PC-9 (cell line): ENCODE measurements around the gene TAF11.

Source experiments
- EZH2 ChIP-seq: fragments of 200-600 bp; sonication (generic); IDR thresholded peaks from 2 replicates; pipeline ENCODE4 v1.8.0; 2017; ENCODE audit warnings: antibody characterized with exemption, low read depth
- TF ChIP-seq, protein P1 (sequence below): fragments of 200-600 bp; sonication (generic); conservative IDR thresholded peaks from 2 replicates; pipeline ENCODE4 v1.6.1; 2017; ENCODE audit warnings: mixed run types, antibody characterized with exemption, mild to moderate bottlenecking, moderate library complexity

DNA sequence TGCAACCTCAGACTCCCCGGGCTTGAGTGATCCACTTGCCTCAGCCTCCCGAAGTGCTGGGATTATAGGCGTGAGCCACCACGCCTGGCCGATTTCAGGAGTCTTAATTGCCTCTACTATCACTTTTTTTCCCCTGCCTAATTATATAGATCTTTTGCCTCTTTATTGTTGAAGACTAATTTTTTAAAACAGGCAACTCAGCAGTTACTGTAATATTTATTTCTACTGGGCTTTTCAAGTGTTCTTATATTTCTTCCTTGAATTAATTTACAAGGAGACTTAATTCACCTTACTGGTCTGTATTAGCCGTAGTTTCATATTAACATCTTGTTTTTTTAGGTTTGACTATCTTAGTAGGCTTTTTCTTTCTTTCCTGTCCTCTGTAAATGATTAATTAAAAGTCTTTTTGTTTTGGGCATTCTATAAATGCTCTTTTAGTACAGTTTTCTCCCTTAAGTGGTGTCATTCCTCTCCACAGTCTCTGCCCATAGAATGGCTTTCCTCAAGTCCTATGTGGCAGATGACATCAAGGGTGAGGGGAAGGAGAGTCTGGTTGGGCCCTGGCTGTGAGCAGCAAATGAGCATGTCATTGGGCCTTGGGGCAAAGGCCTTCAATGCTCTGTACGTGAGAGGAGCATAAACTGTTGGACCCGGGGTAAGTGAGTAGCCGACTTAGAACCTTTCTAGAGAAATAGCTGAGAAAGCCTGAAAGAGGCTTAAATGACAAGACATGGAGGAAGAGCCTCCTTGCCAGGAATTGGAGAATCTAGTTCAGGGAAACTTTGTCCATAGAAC, 37.2 kb upstream of the TAF11 start:
- TF ChIP-seq, protein P1, sequence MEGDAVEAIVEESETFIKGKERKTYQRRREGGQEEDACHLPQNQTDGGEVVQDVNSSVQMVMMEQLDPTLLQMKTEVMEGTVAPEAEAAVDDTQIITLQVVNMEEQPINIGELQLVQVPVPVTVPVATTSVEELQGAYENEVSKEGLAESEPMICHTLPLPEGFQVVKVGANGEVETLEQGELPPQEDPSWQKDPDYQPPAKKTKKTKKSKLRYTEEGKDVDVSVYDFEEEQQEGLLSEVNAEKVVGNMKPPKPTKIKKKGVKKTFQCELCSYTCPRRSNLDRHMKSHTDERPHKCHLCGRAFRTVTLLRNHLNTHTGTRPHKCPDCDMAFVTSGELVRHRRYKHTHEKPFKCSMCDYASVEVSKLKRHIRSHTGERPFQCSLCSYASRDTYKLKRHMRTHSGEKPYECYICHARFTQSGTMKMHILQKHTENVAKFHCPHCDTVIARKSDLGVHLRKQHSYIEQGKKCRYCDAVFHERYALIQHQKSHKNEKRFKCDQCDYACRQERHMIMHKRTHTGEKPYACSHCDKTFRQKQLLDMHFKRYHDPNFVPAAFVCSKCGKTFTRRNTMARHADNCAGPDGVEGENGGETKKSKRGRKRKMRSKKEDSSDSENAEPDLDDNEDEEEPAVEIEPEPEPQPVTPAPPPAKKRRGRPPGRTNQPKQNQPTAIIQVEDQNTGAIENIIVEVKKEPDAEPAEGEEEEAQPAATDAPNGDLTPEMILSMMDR, result no peak
- no peak for TF ChIP-seq EZH2
